Effector CD8-positive, alpha-beta T cell (primary cell): ENCODE data around the gene ARHGAP26.

Experiments used
- DNase-seq: peaks from one replicate; lab custom pipeline; 2025; lab: John Stamatoyannopoulos, UW

Gene ARHGAP26

DNA sequence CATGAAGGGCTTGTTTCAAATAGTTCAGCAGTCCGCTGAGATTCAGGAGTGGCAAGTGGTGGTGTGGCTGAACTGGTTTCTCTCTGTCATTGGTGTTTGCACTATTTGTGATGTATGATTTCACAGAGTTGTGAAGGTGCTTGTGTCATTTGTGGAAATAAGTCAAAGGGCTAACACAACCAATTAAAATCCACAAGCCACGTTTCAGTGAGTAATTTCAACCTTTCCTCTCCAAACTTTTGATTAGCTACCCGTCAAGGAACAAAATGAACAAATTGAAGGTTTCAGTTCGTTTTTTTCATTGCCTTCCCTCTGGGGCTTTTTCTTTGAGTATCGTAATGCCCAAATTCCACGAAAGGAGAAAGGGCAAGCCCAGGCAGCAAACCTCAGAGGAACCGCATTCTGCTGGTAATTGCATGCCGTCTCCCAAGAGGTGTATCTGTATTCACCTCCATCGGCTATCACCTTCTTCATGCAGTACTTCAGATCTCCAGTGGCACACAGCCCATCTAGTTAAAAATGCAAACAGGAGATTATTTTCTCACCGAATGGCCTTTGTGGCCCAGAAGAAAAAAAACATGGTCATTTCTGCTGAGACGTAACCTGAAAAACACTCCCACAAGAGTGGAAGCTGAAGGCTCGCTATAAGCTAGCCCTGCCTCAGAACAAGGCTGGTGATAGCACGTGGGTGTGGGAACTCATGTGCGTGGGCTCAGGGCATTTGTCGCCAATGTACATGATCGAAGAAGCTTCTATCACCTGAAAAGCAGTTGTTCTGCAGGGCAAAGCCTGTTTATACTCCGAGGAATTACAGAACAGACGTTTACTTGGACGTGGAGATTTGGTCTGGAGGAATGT, 436.2 kb downstream of the ARHGAP26 start:
- DNase-seq, result no peak

- no peak for DNase-seq
Measured at GRCh38 chr5:143207058-143207457, 436.9 kb downstream of the ARHGAP26 start.

- no peak for DNase-seq
Measured at GRCh38 chr5:143207563-143208364, 437.6 kb downstream of the ARHGAP26 start.

DNA sequence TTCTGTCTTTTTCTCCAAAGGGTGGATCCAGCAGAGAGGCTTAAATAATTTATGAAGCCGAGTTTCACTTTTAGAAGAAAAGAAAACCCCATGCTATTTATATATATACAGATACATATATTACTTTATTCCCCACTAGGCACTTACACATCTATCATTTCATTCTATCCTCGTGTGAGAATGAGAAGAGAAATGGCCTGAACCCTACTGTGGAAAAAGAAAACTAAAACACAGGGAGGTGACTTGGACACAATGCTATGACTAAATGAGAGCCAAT, 438.1 kb downstream of the ARHGAP26 start:
- DNase-seq, result no peak

GRCh38 chr5:143208781-143209510, 438.8 kb downstream of the ARHGAP26 start:
- no peak for DNase-seq

GRCh38 chr5:143209881-143210395, 439.8 kb downstream of the ARHGAP26 start:
- DNase-seq, result no peak

DNA sequence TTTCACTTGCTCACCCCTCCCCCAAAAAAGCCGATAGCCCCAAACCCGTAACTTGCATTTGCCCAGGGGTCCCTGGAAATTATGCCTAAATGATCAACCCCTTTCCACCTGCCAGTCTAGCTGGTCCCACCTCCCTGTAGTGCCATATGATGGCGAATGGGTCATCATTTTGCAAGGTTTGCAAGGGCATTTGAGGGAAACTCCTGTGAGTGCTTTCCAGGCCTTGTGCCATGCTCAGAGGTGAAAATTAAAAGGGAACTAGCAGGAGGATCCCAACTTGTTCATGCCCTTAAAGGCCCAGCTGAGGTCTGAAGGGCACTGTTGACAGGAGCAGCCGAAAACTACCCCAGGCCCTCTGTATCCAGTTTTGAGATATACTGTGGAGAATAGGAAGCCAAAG, 440.4 kb downstream of the ARHGAP26 start:
- DNase-seq, result no peak

GRCh38 chr5:143212261-143212660, 442.1 kb downstream of the ARHGAP26 start:
- no peak for DNase-seq

DNA sequence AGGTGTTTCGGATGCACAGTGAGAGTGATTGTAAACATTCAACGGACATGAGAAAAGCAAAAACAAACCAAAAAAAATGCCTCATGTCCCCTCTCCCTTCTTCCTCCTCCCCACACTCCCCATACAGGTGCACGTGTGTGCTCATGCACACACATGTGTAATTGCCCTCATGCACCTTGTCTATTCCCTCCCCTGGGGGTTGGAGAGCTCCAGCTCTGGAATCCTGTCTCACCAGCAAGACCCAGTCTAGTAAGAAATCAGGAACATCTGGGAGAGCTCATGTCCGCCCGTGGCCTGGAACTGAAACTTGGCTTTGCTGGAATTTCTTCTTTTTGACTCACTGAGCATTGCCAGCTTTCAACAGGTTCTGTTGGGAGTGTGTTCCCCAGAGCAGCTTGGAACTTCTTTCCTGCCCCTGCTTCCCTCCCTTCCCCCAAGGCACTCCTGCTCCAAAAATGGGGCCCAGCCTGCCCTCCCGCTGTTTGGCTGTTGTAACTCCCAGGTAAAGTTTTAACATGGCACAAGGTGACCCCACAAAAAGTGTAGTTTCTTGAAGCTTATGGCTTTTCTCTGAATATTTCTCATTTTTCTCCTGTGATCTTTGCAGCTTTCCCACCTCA, 443.2 kb downstream of the ARHGAP26 start:
- DNase-seq, result no peak

GRCh38 chr5:143213851-143214363, 443.7 kb downstream of the ARHGAP26 start:
- no peak for DNase-seq

GRCh38 chr5:143214458-143214857, 444.3 kb downstream of the ARHGAP26 start:
- DNase-seq, result no peak

GRCh38 chr5:143214890-143215289, 444.7 kb downstream of the ARHGAP26 start:
- DNase-seq, result no peak

GRCh38 chr5:143215690-143216089, 445.5 kb downstream of the ARHGAP26 start:
- no peak for DNase-seq

DNA sequence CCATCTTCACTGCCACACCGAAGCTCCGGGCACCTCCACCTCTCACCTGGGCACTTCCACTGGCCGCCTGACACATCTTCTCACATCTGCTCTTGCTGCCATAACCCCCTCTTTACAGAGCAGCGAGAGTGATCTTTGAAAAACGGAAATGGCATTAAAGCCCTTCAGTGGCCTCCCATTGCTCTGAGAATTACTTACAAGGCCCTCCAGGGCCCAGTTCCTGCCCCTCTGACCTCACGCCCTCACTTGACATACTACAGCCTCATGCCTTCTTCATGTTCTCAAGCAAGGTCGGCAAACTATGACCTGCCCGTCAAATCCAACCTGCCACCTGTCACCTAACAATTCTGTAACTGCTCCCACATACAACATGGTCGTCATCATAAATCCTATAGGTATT, 446.0 kb downstream of the ARHGAP26 start:
- DNase-seq, result no peak

- DNase-seq, result no peak
Measured at GRCh38 chr5:143217065-143217803, 447.1 kb downstream of the ARHGAP26 start.

DNA sequence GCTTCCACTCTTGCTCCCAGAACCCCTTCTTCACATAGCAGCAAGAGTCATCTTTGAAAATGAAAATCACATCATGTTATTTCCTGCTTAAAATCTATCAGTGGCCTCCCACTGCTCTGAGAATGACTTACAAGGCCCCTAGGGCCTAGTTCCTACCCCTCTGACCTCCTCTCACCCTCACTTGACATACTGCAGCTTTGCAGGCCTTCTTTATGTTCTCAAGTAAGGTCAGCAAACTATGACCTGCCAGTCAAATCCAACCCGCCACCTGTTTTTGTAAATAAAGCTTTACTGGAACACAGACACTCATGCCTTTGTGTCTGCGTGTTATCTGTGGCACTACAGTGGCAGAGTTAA, 447.6 kb downstream of the ARHGAP26 start:
- DNase-seq, result no peak

- no peak for DNase-seq
Measured at GRCh38 chr5:143218517-143219170, 448.5 kb downstream of the ARHGAP26 start.

- no peak for DNase-seq
Measured at GRCh38 chr5:143219696-143220095, 449.5 kb downstream of the ARHGAP26 start.

DNA sequence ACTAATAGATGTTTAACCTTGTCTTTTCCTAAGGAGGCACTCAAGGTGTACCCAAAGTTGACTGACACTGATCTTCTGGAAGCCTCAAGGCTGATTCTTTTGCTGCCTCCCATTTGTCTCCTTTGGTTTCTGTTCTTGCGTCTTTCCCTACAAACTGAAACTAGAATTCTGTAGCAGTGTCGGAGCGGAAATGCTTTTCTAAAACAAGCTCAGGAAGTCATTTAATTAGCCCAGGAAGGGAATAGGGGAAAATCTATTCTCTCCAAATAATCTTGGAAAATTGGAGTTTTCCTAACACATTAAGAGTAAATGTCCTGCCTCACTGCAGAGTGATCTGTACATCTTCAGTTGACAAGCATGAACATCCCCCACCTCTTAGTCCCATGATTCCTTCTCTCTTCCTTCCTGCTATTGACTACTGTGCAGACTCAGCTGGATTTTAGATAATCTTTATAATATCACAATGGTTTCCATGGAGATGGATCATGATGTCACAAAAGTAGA, 450.6 kb downstream of the ARHGAP26 start:
- no peak for DNase-seq
